PC-9 (cell line): ENCODE results near the gene MACROD2. TPM values are rescaled to one million over a fixed set of nuclear protein-coding genes. Genes with fewer than 3 reads are reported as not detected.

Experiments used
- BruUV-seq: library from RNA; stranded (reverse); fragments of 400-500 nt; replicated peaks from 2 replicates; lab custom pipeline; 2021; lab: Mats Ljungman, UMichigan
- CTCF ChIA-PET: fragments of 300-600 bp; sonication (Branson Sonifier 250); formaldehyde crosslinking; loops from one replicate; lab custom pipeline; 2022; ENCODE audit warnings: antibody characterized with exemption; lab: Charles Lee
- POLR2A ChIA-PET: fragments of 300-600 bp; sonication (Branson Sonifier 250); formaldehyde crosslinking; loops from one replicate; lab custom pipeline; 2022; ENCODE audit warnings: antibody characterized with exemption; ENCODE audit not compliant: unreplicated experiment; lab: Charles Lee
- DNase-seq, 2 experiments: peaks; one replicate each; pipeline versions ENCODE4 v3.0.0 to v3.0.0-alpha.2; 2015 to 2022; ENCODE audit warnings: mixed read lengths in 1 of 2
- H2AFZ ChIP-seq: fragments of 200-600 bp; sonication (generic); 2 replicates; pipeline ENCODE4 v1.8.1; 2017; ENCODE audit warnings: antibody characterized with exemption
- H3F3A ChIP-seq: fragments of 200-600 bp; sonication (generic); 2 replicates; pipeline ENCODE4 v1.8.1; 2017; ENCODE audit warnings: antibody characterized with exemption, mild to moderate bottlenecking, low read depth; ENCODE audit not compliant: insufficient read depth
- H3K27ac ChIP-seq: fragments of 200-600 bp; sonication (generic); 2 replicates; pipeline ENCODE4 v1.6.1; 2016; ENCODE audit warnings: mixed run types
- H3K27me3 ChIP-seq: fragments of 200-600 bp; sonication (generic); 2 replicates; pipeline ENCODE4 v1.6.1; 2016; ENCODE audit warnings: low read depth, mixed run types; ENCODE audit not compliant: insufficient read depth
- H3K36me3 ChIP-seq: fragments of 200-600 bp; sonication (generic); 2 replicates; pipeline ENCODE4 v1.6.1; 2016; ENCODE audit warnings: low read depth, mixed run types
- H3K4me1 ChIP-seq: fragments of 200-600 bp; sonication (generic); replicated peaks from 2 replicates; pipeline ENCODE4 v1.6.1; 2016; ENCODE audit warnings: mixed run types; ENCODE audit not compliant: insufficient read depth
- H3K4me2 ChIP-seq: fragments of 200-600 bp; sonication (generic); 2 replicates; pipeline ENCODE4 v1.6.1; 2017; ENCODE audit warnings: mixed run types
- H3K4me3 ChIP-seq: fragments of 200-600 bp; sonication (generic); 2 replicates; pipeline ENCODE4 v1.6.1; 2016; ENCODE audit warnings: mixed run types
- H3K79me2 ChIP-seq: fragments of 200-600 bp; sonication (generic); 2 replicates; pipeline ENCODE4 v1.6.1; 2017; ENCODE audit warnings: low read depth, mixed run types
- H3K9me2 ChIP-seq: fragments of 200-600 bp; sonication (generic); 2 replicates; pipeline ENCODE4 v1.8.1; 2017; ENCODE audit warnings: mild to moderate bottlenecking; ENCODE audit not compliant: insufficient read depth
- H3K9me3 ChIP-seq: fragments of 200-600 bp; sonication (generic); 2 replicates; pipeline ENCODE4 v1.8.1; 2016; ENCODE audit warnings: low read depth; ENCODE audit not compliant: insufficient read depth
- H4K20me1 ChIP-seq: fragments of 200-600 bp; sonication (generic); 2 replicates; pipeline ENCODE4 v1.8.1; 2017; ENCODE audit not compliant: insufficient read depth
- EZH2 ChIP-seq: fragments of 200-600 bp; sonication (generic); IDR thresholded peaks from 2 replicates; pipeline ENCODE4 v1.8.0; 2017; ENCODE audit warnings: antibody characterized with exemption, low read depth
- intact Hi-C: fragments of 100-400 bp; cut with micrococcal nuclease; formaldehyde crosslinking; loops from one replicate; pipeline ENCODE4 v1.10.0; 2022; ENCODE audit not compliant: unreplicated experiment
- total RNA-seq: library from RNA; stranded (reverse); gene quantifications from 2 replicates; pipeline ENCODE4 v1.2.3, GENCODE V29; 2021
- TF ChIP-seq, protein P1 (sequence below): fragments of 200-600 bp; sonication (generic); conservative IDR thresholded peaks from 2 replicates; pipeline ENCODE4 v1.6.1; 2017; ENCODE audit warnings: mixed run types, antibody characterized with exemption, mild to moderate bottlenecking, moderate library complexity

Gene MACROD2
- total RNA-seq, 1 experiment from 2014 or later: 11.4 TPM

- intact Hi-C loops: no loop called here
- Histone ChIP-seq H2AFZ (no peak overlapping the region), H3K9me3 (no peaks in the 10 kb centered on the region), H3K4me1 (no peaks in the 10 kb centered on the region), H3K36me3 (no peaks in the 10 kb centered on the region), H3F3A (no peaks in the 10 kb centered on the region), H3K4me2 (no peak overlapping the region), H3K27me3 (no peaks in the 10 kb centered on the region), H3K4me3 (no peak overlapping the region), H3K9me2 (no peaks in the 10 kb centered on the region), H4K20me1 (no peaks in the 10 kb centered on the region), H3K27ac (no peak overlapping the region), H3K79me2 (no peaks in the 10 kb centered on the region)
- ChIA-PET POLR2A (no interaction called here), CTCF (no interaction called here)
- DNase-seq: no peak
- no TSS peak for BruUV-seq
- TF ChIP-seq, protein P1, sequence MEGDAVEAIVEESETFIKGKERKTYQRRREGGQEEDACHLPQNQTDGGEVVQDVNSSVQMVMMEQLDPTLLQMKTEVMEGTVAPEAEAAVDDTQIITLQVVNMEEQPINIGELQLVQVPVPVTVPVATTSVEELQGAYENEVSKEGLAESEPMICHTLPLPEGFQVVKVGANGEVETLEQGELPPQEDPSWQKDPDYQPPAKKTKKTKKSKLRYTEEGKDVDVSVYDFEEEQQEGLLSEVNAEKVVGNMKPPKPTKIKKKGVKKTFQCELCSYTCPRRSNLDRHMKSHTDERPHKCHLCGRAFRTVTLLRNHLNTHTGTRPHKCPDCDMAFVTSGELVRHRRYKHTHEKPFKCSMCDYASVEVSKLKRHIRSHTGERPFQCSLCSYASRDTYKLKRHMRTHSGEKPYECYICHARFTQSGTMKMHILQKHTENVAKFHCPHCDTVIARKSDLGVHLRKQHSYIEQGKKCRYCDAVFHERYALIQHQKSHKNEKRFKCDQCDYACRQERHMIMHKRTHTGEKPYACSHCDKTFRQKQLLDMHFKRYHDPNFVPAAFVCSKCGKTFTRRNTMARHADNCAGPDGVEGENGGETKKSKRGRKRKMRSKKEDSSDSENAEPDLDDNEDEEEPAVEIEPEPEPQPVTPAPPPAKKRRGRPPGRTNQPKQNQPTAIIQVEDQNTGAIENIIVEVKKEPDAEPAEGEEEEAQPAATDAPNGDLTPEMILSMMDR: no peak
- TF ChIP-seq EZH2: no peak
Observed at GRCh38 chr20:15506311-15506710, 1511.0 kb downstream of the MACROD2 start.

DNA sequence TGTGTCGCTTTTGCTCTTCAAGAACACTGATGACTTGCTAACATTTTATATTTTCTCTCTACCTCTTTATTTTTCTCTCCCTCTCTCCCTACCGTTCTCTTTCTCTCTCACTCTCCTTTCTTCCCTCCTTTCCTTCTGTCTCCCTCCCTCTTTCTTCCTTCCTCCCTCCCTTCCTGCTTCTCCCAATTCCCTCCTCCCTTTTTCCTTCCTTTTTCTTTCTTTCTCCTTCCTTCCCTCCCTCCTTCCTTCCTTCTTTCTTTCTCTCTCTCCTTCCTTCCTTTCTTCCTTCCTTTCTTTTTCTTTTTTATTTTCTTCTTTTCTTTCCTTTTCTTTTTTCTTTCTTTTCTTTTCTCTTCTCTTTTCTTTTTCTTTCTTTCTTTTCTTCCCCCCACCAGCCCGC is 1511.8 kb downstream of the MACROD2 start:
- no peaks in the 10 kb centered on the region for H3K36me3 ChIP-seq
- ChIA-PET POLR2A (no interaction called here), CTCF (no interaction called here)
- no peak for DNase-seq
- H3K27me3 ChIP-seq: no peaks in the 10 kb centered on the region
- no TSS peak for BruUV-seq
- no peak for TF ChIP-seq EZH2
- TF ChIP-seq, protein P1: no peak
- no peak overlapping the region for H3K4me3 ChIP-seq
- no peaks in the 10 kb centered on the region for H4K20me1 ChIP-seq
- no peak overlapping the region for H2AFZ ChIP-seq
- no peak overlapping the region for H3K27ac ChIP-seq
- H3K4me2 ChIP-seq: no peak overlapping the region
- H3K9me2 ChIP-seq: no peaks in the 10 kb centered on the region
- H3K79me2 ChIP-seq: no peaks in the 10 kb centered on the region
- no peaks in the 10 kb centered on the region for H3K9me3 ChIP-seq
- no peaks in the 10 kb centered on the region for H3K4me1 ChIP-seq
- no peaks in the 10 kb centered on the region for H3F3A ChIP-seq
- intact Hi-C loops: no loop called here

DNA sequence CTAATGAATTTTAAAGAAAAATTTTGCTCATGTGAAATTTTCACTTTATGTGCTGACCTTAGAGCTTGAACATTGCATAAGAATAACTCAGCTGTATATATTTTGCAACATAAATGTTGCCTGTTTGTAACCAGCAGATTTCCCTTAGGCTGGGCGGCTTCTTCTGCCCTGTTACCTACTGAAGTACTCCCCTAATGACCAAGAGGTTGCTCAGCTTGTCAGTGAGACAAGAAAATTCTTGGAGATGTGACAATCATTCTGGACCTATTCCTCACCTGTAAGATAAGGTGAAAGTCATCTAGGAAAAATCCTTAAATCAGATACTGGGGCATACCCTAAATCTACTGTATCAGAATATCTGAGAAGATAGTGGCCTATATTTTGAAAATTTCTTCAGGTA is 1516.2 kb downstream of the MACROD2 start:
- H3K79me2 ChIP-seq: no peaks in the 10 kb centered on the region
- POLR2A ChIA-PET: interaction anchor here (0.6 kb wide), 1 partner anchor 969 kb away, joined by 3 read pairs; no protein-coding TSS in a partner anchor
- no peaks in the 10 kb centered on the region for H3K4me1 ChIP-seq
- TF ChIP-seq, protein P1: no peak
- no peak for TF ChIP-seq EZH2
- H3K9me3 ChIP-seq: no peaks in the 10 kb centered on the region
- H3K36me3 ChIP-seq: no peaks in the 10 kb centered on the region
- H3K4me2 ChIP-seq: no peak overlapping the region
- no peak for DNase-seq
- H3K27me3 ChIP-seq: no peaks in the 10 kb centered on the region
- no peak overlapping the region for H2AFZ ChIP-seq
- intact Hi-C loops: no loop called here
- H3K27ac ChIP-seq: no peak overlapping the region
- CTCF ChIA-PET: no interaction called here
- no peaks in the 10 kb centered on the region for H3F3A ChIP-seq
- no TSS peak for BruUV-seq
- H3K4me3 ChIP-seq: no peak overlapping the region
- H4K20me1 ChIP-seq: no peaks in the 10 kb centered on the region
- no peaks in the 10 kb centered on the region for H3K9me2 ChIP-seq
